Lower leg skin (tissue), 3 donors: ENCODE results near the gene PLEKHA4.

Experiments used
- POLR2A ChIP-seq, 2 donors: fragments of 450-650 bp; IDR thresholded peaks; one replicate each; pipeline ENCODE4 v1.6.1; 2016 to 2017; ENCODE audit warnings: antibody characterized with exemption in 2 of 2, mild to moderate bottlenecking in 1 of 2, moderate library complexity in 1 of 2
- TF ChIP-seq, protein P1 (sequence below), 3 donors: fragments of 450-650 bp; IDR thresholded peaks; one replicate each; pipeline ENCODE4 v1.5.1; 2016; ENCODE audit warnings: antibody characterized with exemption in 3 of 3, mild to moderate bottlenecking in 3 of 3, moderate library complexity in 2 of 3

DNA sequence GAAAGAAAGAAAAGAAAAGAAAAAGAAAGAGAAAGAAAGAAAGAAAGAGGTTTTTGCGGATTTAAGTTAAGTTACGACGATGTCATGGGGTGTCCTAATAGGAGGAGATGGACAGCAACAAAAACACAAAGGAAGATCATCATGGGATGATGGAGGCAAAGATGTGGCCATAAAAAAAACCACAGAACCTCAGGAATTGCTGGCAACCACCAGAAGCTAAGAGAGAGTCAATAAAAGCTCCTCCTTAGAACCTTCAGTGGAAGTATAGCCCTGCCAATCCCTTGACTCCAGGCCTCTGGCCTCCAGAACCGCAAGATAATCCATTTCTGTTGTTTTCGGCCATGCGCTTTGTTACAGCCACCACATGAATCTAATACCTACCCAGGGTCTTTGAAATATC, 11.5 kb downstream of the PLEKHA4 start:
- TF ChIP-seq, protein P1, sequence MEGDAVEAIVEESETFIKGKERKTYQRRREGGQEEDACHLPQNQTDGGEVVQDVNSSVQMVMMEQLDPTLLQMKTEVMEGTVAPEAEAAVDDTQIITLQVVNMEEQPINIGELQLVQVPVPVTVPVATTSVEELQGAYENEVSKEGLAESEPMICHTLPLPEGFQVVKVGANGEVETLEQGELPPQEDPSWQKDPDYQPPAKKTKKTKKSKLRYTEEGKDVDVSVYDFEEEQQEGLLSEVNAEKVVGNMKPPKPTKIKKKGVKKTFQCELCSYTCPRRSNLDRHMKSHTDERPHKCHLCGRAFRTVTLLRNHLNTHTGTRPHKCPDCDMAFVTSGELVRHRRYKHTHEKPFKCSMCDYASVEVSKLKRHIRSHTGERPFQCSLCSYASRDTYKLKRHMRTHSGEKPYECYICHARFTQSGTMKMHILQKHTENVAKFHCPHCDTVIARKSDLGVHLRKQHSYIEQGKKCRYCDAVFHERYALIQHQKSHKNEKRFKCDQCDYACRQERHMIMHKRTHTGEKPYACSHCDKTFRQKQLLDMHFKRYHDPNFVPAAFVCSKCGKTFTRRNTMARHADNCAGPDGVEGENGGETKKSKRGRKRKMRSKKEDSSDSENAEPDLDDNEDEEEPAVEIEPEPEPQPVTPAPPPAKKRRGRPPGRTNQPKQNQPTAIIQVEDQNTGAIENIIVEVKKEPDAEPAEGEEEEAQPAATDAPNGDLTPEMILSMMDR (IDR thresholded peaks at IDR 0.05), result no peak
- no peak for TF ChIP-seq POLR2A (IDR thresholded peaks at IDR 0.05)
